Loucy (cell line): Measurements from ENCODE around the gene C2orf15.

Source experiments
- CTCF ChIP-seq: fragments of 200-600 bp; sonication (generic); conservative IDR thresholded peaks from 2 replicates; pipeline ENCODE4 v1.5.1; 2014; ENCODE audit warnings: mild to moderate bottlenecking, antibody characterized with exemption, low read length
- EZH2phosphoT487 ChIP-seq: fragments of 200-600 bp; IDR thresholded peaks from 2 replicates; pipeline ENCODE4 v1.6.1; 2018; ENCODE audit warnings: antibody characterized with exemption, mild to moderate bottlenecking, moderate library complexity, borderline replicate concordance

- TF ChIP-seq CTCF (no peak), EZH2phosphoT487 (no peak)
Observed at GRCh38 chr2:99188357-99188756, 46.9 kb downstream of the C2orf15 start.
